Measurements from ENCODE around the gene MLXIP.

Gene MLXIP

DNA sequence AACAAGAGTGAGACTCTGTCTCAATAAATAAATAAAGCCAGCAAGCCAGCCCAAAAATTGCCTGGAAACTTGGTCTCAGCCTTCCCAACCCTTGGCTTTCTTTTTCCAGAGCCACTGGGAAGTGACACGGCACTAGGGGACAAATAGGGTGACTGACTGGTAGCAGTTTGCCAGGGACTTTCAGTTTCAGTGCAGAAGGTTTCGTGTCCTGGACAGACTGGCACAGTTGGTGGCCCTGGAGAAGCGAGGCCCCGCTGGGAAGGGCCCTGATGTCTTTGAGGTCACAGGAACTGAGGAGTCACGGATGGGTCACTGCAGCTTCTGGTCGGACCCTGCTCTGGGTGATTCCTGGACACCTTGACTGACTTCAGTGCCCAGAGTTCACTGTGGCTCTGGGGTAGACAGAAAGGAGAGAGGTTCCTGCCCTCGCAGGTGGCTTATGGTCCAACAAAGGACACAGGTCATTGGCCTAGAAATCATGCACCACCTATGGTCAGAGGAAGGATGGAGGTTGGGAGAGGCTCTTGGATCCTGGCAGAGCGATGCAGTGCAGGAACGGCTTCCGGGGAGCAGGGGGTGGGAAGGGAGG lies 107.0 kb downstream of the MLXIP start:
- DNase-seq (ENCODE audit: low read depth in 3 of 3), result no peak

DNA sequence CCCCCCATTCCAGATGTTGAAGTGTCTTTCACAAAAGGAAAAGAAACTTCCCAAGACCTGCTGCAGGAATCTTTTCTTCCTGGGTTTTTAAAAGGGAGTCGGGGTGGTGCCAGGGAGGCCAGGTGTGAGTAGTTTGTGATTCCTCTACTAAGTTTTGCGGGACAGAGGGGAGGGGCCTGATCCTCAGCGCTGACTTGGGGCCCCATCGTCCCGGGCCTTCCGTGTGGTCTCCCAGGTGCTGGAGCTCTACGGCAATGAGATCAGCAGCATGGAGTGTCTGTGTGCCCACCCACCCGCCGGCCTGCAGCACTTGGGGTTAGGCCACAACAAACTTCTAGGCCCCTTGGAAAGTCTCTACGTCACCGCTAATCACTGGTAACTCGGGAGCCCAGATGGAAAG lies 108.9 kb downstream of the MLXIP start:
- no peak for DNase-seq (ENCODE audit: low read depth in 3 of 3)

DNA sequence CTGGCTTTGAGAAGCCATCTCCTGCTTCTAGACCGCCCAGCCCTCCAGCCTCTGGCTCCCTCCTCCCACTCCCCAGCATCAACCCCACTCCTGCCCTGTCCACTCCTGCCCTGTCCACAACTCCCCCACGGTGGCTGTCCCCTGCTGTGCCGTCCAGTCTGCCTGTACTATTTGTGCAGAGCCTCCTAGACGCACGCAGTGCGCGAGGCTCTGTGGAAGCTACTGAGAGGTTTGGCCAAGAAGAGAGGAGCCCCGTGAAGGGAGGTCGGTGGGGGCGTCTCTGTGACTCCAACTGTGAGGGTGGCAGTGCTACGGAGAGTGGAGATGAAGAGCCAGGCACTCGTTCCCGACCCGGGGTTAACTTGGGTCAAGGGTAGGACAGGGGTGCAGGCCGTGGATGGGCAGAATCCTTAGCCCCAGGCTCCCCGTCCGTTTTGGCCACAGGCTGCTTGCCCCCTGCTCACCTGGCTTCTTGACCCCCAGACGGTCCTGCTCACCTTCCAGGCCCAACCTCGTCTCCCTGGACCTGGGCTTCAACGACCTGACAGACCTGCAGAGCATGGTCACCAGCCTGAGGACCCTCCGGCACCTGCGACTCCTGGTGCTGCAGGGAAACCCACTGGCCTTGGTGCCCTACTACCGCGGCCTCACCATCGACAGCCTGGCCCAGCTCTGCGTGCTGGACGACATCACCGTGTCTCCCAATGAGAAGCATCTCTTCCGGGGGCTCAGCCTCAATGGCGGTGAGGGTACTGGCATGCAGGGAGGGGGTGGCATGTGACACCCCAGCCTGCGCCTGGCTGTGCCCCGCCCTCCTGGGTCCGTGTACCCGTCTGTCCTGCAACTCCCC lies 111.3 kb downstream of the MLXIP start:
- no peak for DNase-seq (ENCODE audit: low read depth in 3 of 3)

DNA sequence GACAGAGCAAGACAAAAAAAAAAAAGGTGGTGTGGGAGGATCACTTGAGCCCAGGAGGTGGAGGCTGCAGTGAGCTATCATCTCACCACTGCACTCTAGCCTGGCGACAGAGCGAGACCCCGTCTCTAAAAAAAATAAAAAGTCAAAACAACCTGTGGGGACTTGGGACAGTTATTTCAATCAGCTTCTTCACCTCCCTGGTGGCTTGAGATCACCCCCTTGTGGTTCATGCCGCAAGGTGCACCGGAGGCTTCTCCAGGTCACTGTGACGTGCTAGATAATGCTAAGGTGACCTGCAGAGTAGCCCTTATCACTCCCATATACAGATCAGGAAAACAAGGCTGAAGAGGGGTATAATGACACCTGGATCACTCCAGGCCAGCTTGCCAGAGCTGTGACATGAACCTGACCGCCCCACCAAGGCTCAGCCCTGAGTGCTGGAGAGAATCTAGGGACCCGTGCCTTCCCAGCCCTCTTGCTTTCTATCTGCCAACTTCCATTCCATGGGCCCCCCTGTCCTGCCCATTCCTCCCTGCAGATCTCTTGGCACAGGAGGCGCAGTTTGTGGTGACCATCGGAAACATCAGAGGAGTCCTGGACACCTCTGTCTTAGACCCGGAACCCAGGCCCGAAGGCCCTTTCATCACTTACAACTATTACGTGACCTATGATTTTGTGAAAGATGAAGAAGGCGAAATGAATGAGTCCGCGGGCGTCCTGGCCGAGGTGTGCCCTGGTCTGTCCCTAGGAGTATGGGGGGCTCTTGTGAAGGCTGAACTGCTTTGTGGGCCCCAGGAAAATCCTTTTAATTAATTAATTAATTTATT lies 112.5 kb downstream of the MLXIP start:
- peak; percentile 40 to 49 (median 41) for DNase-seq (ENCODE audit: low read depth in 3 of 3)

DNA sequence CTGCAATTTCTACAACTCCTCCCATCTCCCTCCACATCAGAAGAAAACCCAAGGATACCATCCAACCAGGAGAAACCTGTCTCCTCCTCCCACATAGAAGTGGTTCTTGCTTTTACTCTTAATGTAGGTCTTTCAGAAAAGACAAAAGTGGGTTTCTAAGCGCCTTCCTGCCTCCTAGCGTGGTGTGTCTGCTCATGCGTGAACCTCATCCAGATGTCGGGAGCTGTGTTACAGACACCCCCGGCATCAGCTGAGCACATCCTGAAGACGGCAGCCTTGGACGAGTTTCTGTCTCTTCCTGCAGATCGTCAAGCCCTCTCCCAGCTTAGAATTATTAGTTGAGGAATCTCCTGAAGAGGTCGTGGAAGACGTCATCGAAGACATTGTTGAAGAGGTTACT lies 113.9 kb downstream of the MLXIP start:
- no peak for DNase-seq (ENCODE audit: low read depth in 3 of 3)

DNA sequence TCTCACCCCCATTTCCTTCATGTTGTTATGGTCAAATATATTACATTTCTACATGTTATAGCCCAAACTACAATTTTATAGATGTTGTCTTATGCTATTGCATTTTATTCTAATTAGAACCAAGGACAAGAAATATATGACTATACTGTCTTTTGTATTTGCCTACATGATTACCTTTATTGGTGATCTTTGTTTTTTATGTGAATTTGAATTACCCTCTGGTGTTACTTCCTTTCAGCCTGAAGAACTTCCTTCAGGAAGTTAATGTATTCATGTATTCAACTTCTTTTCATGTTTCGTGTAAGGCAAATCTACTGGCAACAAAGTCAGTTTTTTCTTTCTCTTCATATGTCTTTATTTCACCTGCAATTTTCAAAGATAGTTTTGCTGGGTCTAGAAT lies 116.2 kb downstream of the MLXIP start:
- no peak for DNase-seq (ENCODE audit: low read depth in 3 of 3)

DNA sequence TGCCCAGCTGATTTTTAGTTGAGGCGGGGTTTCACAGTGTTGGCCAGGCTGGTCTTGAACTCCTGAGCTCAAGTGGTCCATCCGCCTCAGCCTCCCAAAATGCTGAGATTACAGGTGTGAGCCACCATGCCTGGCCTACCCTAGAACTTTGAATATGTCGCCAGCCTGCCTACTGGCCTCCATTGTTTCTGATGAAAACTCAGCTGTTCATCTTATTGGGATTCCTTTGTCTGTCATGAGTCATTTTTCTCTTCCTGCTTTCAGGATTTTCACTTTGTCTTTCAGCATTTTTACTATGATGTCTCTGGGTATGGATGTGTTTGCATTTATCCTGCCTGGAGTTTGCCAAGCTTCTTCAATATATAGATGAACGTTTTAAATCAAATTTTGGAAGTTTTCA lies 116.8 kb downstream of the MLXIP start:
- DNase-seq (ENCODE audit: low read depth in 3 of 3), result no peak

Measured in stimulated activated CD4-positive, alpha-beta T cell treated with anti-CD3 and anti-CD28 coated beads, TNF-alpha, amount 100 ng/mL, for 4 hours (primary cell).